SU-DHL-6 (cell line): ENCODE data around the gene RFX1.
"Not testable (repeated sequence)": the region's sequence is repeated elsewhere in the genome, so short reads cannot be mapped to it uniquely, and the experiment has no call there.

Experiments
- H2AFZ ChIP-seq: fragments of 200-600 bp; sonication (generic); 2 replicates; pipeline ENCODE4 v1.6.1; 2014; ENCODE audit warnings: low read depth, mild to moderate bottlenecking, moderate library complexity, mixed read lengths, antibody characterized with exemption, low read length; ENCODE audit not compliant: severe bottlenecking
- H3F3A ChIP-seq: fragments of 200-600 bp; shearing (Covaris generic); 2 replicates; pipeline ENCODE4 v1.6.0; 2016; ENCODE audit warnings: antibody characterized with exemption, mild to moderate bottlenecking; ENCODE audit not compliant: insufficient read depth
- H3K27ac ChIP-seq: fragments of 200-600 bp; sonication (generic); 2 replicates; pipeline ENCODE4 v1.5.1; 2016; ENCODE audit warnings: low read depth, mild to moderate bottlenecking, low read length, moderate library complexity, mixed read lengths
- H3K27me3 ChIP-seq: fragments of 200-600 bp; sonication (generic), shearing (Covaris generic); 2 replicates; pipeline ENCODE4 v1.6.0; 2014; ENCODE audit warnings: mild to moderate bottlenecking, low read length
- H3K36me3 ChIP-seq: fragments of 200-600 bp; sonication (generic); 2 replicates; pipeline ENCODE4 v1.6.1; 2014; ENCODE audit warnings: mild to moderate bottlenecking, low read length, mixed read lengths
- H3K4me2 ChIP-seq: fragments of 300-600, 200-600 bp; shearing (Covaris generic), sonication (generic); 2 replicates; pipeline ENCODE4 v1.6.0; 2014; ENCODE audit warnings: low read length, low read depth, mild to moderate bottlenecking; ENCODE audit not compliant: poor library complexity, severe bottlenecking
- H3K4me3 ChIP-seq: fragments of 200-600 bp; sonication (generic); 2 replicates; pipeline ENCODE4 v1.5.1; 2014; ENCODE audit warnings: antibody characterized with exemption, low read length, mild to moderate bottlenecking, mixed read lengths; ENCODE audit not compliant: insufficient read depth, poor library complexity, severe bottlenecking
- H3K79me2 ChIP-seq: fragments of 200-600 bp; sonication (generic); 2 replicates; pipeline ENCODE4 v1.6.1; 2014; ENCODE audit warnings: mild to moderate bottlenecking, low read length, moderate library complexity; ENCODE audit not compliant: insufficient read depth
- H3K9ac ChIP-seq: fragments of 200-600 bp; sonication (generic); 2 replicates; pipeline ENCODE4 v1.7.0; 2014; ENCODE audit warnings: mild to moderate bottlenecking, low read length
- H3K9me2 ChIP-seq: fragments of 200-600 bp; sonication (generic); replicated peaks from 2 replicates; pipeline ENCODE4 v1.6.1; 2014; ENCODE audit warnings: low read length; ENCODE audit not compliant: insufficient read depth
- H3K9me3 ChIP-seq: fragments of 200-600 bp; sonication (generic); 2 replicates; pipeline ENCODE4 v1.6.1; 2014; ENCODE audit warnings: low read length, mixed read lengths; ENCODE audit not compliant: insufficient read depth
- H4K20me1 ChIP-seq: fragments of 200-600 bp; sonication (generic); 2 replicates; pipeline ENCODE4 v1.6.1; 2014; ENCODE audit warnings: low read depth, mild to moderate bottlenecking, antibody characterized with exemption, low read length, moderate library complexity, mixed read lengths
- CTCF ChIP-seq: fragments of 200-600 bp; sonication (generic); IDR thresholded peaks from one replicate; pipeline ENCODE4 v1.5.1; 2017; ENCODE audit warnings: antibody characterized with exemption, mild to moderate bottlenecking, low read length, moderate library complexity; ENCODE audit not compliant: insufficient read depth, poor library complexity, severe bottlenecking
- EZH2phosphoT487 ChIP-seq: fragments of 200-600 bp; sonication (generic), shearing (Covaris generic); conservative IDR thresholded peaks from 2 replicates; pipeline ENCODE4 v1.6.1; 2018; ENCODE audit warnings: mild to moderate bottlenecking, antibody characterized with exemption, low read length, moderate library complexity, mixed read lengths

RFX1 gene

GRCh38 chr19:13926715-13927114 lies 79.4 kb downstream of the RFX1 start:
- Histone ChIP-seq H3K4me3 (no peak overlapping the region), H3K27ac (no peak overlapping the region), H3K27me3 (no peaks in the 10 kb centered on the region), H3K9me2 (no peaks in the 10 kb centered on the region), H3K9me3 (no peaks in the 10 kb centered on the region), H3F3A (no peaks in the 10 kb centered on the region), H3K79me2 (no peaks in the 10 kb centered on the region), H2AFZ (no peak overlapping the region), H3K9ac (no peak overlapping the region), H4K20me1 (no peaks in the 10 kb centered on the region), H3K36me3 (no peaks in the 10 kb centered on the region), H3K4me2 (no peak overlapping the region)
- no peak for TF ChIP-seq CTCF

- no peaks in the 10 kb centered on the region for H3K27me3 ChIP-seq
- no peaks in the 10 kb centered on the region for H3K9me2 ChIP-seq
- H3F3A ChIP-seq = no peaks in the 10 kb centered on the region
- H4K20me1 ChIP-seq = no peaks in the 10 kb centered on the region
- H2AFZ ChIP-seq = no peak overlapping the region
- no peak for TF ChIP-seq CTCF
- TF ChIP-seq EZH2phosphoT487 = no peak
- no peak overlapping the region for H3K4me2 ChIP-seq
- H3K9me3 ChIP-seq = no peaks in the 10 kb centered on the region
- no peak overlapping the region for H3K4me3 ChIP-seq
- H3K27ac ChIP-seq = no peak overlapping the region
- H3K36me3 ChIP-seq = peaks cover 4% of the 10 kb centered on the region
- H3K9ac ChIP-seq = no peak overlapping the region
- H3K79me2 ChIP-seq = no peaks in the 10 kb centered on the region
Measured at GRCh38 chr19:13926010-13926409, 80.1 kb downstream of the RFX1 start.

GRCh38 chr19:13923194-13923987 lies 82.7 kb downstream of the RFX1 start:
- peaks cover 11% of the 10 kb centered on the region for H3K36me3 ChIP-seq

GRCh38 chr19:13922118-13922517 lies 84.0 kb downstream of the RFX1 start:
- peaks cover 11% of the 10 kb centered on the region for H3K36me3 ChIP-seq
- H3K4me3 ChIP-seq, H3K4me2 ChIP-seq, H3K27me3 ChIP-seq, H3K79me2 ChIP-seq, H3K9me3 ChIP-seq, H3K9me2 ChIP-seq, H4K20me1 ChIP-seq, H3F3A ChIP-seq, H2AFZ ChIP-seq, H3K9ac ChIP-seq, H3K27ac ChIP-seq: not testable (repeated sequence)

More at GRCh38 chr19:13923194-13923987, 82.7 kb downstream of the RFX1 start:
- TF ChIP-seq CTCF (no peak), EZH2phosphoT487 (no peak)
- H3K4me3 ChIP-seq = no peak overlapping the region
- H3K9me3 ChIP-seq = no peaks in the 10 kb centered on the region
- no peak overlapping the region for H3K4me2 ChIP-seq
- H4K20me1 ChIP-seq = no peaks in the 10 kb centered on the region
- H3K27ac ChIP-seq = no peak overlapping the region
- H3K9me2 ChIP-seq = no peaks in the 10 kb centered on the region
- H2AFZ ChIP-seq = no peak overlapping the region
- no peaks in the 10 kb centered on the region for H3K27me3 ChIP-seq
- H3K79me2 ChIP-seq = no peaks in the 10 kb centered on the region
- no peak overlapping the region for H3K9ac ChIP-seq
- H3F3A ChIP-seq = no peaks in the 10 kb centered on the region
